Common myeloid progenitor, CD34-positive (primary cell): ENCODE results near the gene CAPN2.

Experiments
- CTCF ChIA-PET: fragments of 350-600 bp; sonication (Branson Sonifier 250); formaldehyde crosslinking; loops from one replicate; lab custom pipeline; 2021; ENCODE audit warnings: antibody characterized with exemption; lab: Charles Lee
- POLR2A ChIA-PET: fragments of 350-600 bp; sonication (Branson Sonifier 250); formaldehyde crosslinking; loops from one replicate; lab custom pipeline; 2021; ENCODE audit warnings: antibody characterized with exemption; lab: Charles Lee
- DNase-seq, 3 donors: peaks; one replicate each; pipeline versions ENCODE4 v3.0.0 to v3.0.0-alpha.2; 2013
- H3K27ac ChIP-seq, 2 experiments: 1 replicate in 1 of 2; 2 replicates in 1 of 2; pipeline ENCODE4 v1.7.0; 2013; ENCODE audit warnings: inconsistent platforms in 2 of 2, low read length in 2 of 2, mild to moderate bottlenecking in 2 of 2, low read depth in 1 of 2, moderate library complexity in 1 of 2; ENCODE audit not compliant: severe bottlenecking in 2 of 2, insufficient read depth in 1 of 2, poor library complexity in 1 of 2
- H3K27me3 ChIP-seq, 5 experiments: replicated peaks in 2 of 5; 1 replicate in 3 of 5; 2 replicates in 2 of 5; pipeline versions ENCODE4 v1.6.1 to v1.7.0; 2013; ENCODE audit warnings: low read length in 4 of 5, mild to moderate bottlenecking in 2 of 5, moderate library complexity in 2 of 5, inconsistent platforms in 1 of 5; ENCODE audit not compliant: insufficient read depth in 5 of 5, control insufficient read depth in 4 of 5
- H3K36me3 ChIP-seq, 4 experiments: 1 replicate in 2 of 4; 2 replicates in 2 of 4; pipeline versions ENCODE4 v1.6.1 to v1.7.0; 2013; ENCODE audit warnings: low read length in 3 of 4, control low read depth in 1 of 4, mild to moderate bottlenecking in 1 of 4; ENCODE audit not compliant: control insufficient read depth in 4 of 4, insufficient read depth in 4 of 4
- H3K4me1 ChIP-seq, 4 experiments: 1 replicate in 3 of 4; 2 replicates in 1 of 4; pipeline versions ENCODE4 v1.6.1 to v1.7.1; 2013; ENCODE audit warnings: low read length in 3 of 4, mild to moderate bottlenecking in 3 of 4, control low read depth in 1 of 4, inconsistent platforms in 1 of 4, moderate library complexity in 1 of 4; ENCODE audit not compliant: control insufficient read depth in 4 of 4, insufficient read depth in 4 of 4; ENCODE audit errors: control extremely low read depth in 1 of 4
- H3K4me3 ChIP-seq, 7 experiments: 1 replicate in 4 of 7; 2 replicates in 3 of 7; pipeline versions ENCODE4 v1.5.1 to v1.7.0; 2013; ENCODE audit warnings: mild to moderate bottlenecking in 7 of 7, low read length in 6 of 7, moderate library complexity in 6 of 7, inconsistent platforms in 2 of 7, low read depth in 2 of 7, control low read depth in 1 of 7; ENCODE audit not compliant: insufficient read depth in 4 of 7, control insufficient read depth in 1 of 7; ENCODE audit errors: extremely low read depth in 1 of 7
- H3K9me3 ChIP-seq, 5 experiments: 1 replicate in 4 of 5; 2 replicates in 1 of 5; pipeline versions ENCODE4 v1.6.1 to v1.7.1; 2013; ENCODE audit warnings: low read length in 4 of 5, mild to moderate bottlenecking in 2 of 5, inconsistent platforms in 1 of 5, low read depth in 1 of 5, moderate library complexity in 1 of 5; ENCODE audit not compliant: control insufficient read depth in 4 of 5, insufficient read depth in 2 of 5; ENCODE audit errors: control extremely low read depth in 1 of 5
- WGBS: methylation state at CpG from one replicate; pipeline ENCODE4 v1.1.5; 2013; ENCODE audit not compliant: insufficient coverage; 5-methylcytosine and 5-hydroxymethylcytosine counted together

The CAPN2 gene

DNA sequence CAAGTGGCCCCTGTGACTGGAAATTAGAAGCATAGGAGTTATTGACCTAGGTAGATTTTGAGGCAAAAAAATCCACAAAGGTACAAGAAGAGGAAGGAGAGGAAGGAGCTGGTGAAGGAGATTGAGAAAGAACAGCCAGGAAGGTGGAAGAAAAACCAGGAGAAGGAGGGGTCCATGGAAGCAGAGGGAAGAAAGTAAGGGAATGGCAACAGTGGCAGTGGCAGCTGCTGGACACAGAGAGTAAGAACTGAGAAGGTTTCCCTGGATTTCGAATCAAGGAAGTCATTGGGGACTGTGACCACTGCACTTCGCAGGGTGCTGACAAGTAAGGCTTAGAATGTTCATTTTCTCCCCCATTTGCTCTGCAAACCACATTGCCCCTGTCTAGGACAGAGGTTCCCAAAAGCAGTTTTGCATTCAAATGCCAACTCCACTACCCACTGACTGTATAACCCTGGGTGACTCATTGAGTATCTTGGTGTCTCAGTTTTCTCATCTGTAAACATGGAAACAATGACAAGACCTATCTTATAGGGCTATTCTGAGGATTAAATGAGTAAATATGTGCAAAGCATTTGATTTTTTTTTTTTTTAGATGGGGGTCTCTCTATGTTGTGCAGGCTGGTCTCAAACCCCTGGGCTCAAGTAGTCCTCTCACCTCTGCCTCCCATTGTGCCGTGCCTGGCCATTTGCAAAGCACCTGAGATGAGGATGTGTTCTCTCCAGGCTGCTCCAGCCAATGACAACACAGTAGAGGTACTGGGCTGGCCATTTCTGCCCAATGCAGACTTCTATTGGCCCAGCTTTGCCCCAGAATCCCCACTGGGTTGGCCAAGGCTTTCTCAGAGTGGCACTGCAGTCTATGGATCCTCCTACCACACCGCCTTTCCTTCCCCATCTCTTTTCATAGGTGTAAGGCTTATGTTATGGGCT is 9.3 kb upstream of the CAPN2 start:
- DNase-seq = peak in 1 of 3 donors; percentile 32
- peaks cover 0 to 10% (median 5%) of the 10 kb centered on the region in 4 experiments for H3K4me1 ChIP-seq
- H3K4me3 ChIP-seq = no peak overlapping the region
- 100% methylated on average over 3 of the region's 4 CpGs for WGBS
- CTCF ChIA-PET = interaction anchor here (1.7 to 5.5 kb wide), 2 partner anchors 9 to 45 kb away, joined by 4 to 98 read pairs; partner anchors contain the start of gene CAPN2
- peaks cover 0 to 2% (median 0%) of the 10 kb centered on the region in 5 experiments for H3K27me3 ChIP-seq
- POLR2A ChIA-PET = no interaction called here
- H3K27ac ChIP-seq = no peak overlapping the region
- no peaks in the 10 kb centered on the region for H3K9me3 ChIP-seq
- no peaks in the 10 kb centered on the region for H3K36me3 ChIP-seq

DNA sequence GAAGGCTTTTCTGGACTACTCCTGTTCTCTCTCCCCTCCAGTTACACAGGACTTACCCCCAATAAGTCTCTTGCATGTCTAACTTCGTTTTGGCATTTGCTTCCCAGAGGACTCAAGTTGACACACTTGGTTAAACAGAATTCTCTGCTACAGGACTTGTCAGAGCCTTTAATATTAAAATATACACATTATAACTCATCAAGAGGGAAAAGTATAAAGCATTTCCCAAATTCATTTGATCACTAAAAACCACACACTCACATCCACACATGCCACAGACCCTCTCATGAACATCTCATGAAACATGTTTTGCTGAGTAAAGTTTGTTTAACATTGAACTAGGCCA is 8.7 kb upstream of the CAPN2 start:
- no peak overlapping the region for H3K27ac ChIP-seq
- H3K4me3 ChIP-seq = no peak overlapping the region
- H3K4me1 ChIP-seq = peaks cover 0 to 10% (median 5%) of the 10 kb centered on the region in 4 experiments
- ChIA-PET POLR2A (no interaction called here), CTCF (interaction anchor here (1.0 kb wide), 1 partner anchor 45 kb away, joined by 3 read pairs; no protein-coding TSS in a partner anchor)
- no peaks in the 10 kb centered on the region for H3K36me3 ChIP-seq
- DNase-seq = no peak
- no peaks in the 10 kb centered on the region for H3K9me3 ChIP-seq
- WGBS = 86% methylated on average over 1 of the region's 1 CpG
- peaks cover 0 to 2% (median 0%) of the 10 kb centered on the region in 5 experiments for H3K27me3 ChIP-seq

DNA sequence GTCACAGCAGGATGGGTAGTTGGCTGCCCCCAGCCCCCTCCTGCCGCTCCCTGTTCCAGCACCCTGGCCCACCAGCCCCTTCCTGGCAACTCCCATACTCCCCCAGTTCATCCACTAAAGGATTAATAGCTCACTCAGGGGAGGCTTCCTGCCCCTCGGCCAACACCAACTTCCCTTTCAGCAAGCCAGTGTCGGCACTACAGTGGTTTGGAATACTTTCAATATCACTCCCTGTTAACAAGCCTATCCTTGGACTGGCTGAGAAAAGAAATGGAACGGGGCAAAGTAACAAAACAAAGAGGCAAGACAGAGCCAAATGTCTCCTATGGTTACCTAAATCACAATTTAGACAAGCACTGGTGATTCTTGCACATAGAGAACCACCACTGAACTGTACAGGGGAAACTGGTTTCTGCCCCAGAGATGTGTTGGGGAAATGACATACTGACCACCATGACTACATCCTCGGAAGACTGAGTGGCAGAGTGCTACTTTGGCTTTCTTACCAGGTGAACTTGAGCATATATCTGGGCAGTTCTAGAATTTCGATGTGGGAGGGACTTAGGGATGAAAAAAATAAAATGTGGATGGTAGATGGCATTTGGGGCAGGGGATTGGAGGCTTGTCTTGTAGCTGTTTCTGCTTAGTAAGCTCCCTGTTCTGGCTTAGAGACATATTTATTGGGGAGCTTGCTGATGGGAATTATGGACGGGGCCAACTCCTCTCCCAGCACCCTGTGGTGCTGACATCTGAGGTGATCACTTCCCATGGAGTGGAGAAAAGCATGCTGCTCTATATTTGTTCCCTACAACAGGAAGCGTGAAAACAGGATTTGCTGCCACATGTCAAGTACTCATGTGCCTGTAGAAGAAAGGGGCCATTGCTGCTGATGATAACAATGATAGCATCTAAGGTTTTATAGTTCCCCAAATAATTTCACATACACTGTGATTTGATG is 7.1 kb upstream of the CAPN2 start:
- Histone ChIP-seq H3K4me3 (peak overlapping the region in 3 of 7 experiments; percentile 24 to 54 (median 50)), H3K36me3 (no peaks in the 10 kb centered on the region), H3K27me3 (peaks cover 0 to 2% (median 0%) of the 10 kb centered on the region in 5 experiments), H3K27ac (no peak overlapping the region), H3K4me1 (peaks cover 0 to 10% (median 5%) of the 10 kb centered on the region in 4 experiments), H3K9me3 (no peaks in the 10 kb centered on the region)
- POLR2A ChIA-PET = no interaction called here
- peak in 2 of 3 donors; percentile 43 to 56 for DNase-seq
- 33% methylated on average over 6 of the region's 8 CpGs for WGBS
- CTCF ChIA-PET = interaction anchor here (1.0 to 1.4 kb wide), 5 partner anchors 9 to 46 kb away, joined by 3 to 5 read pairs (median 3); no protein-coding TSS in a partner anchor

DNA sequence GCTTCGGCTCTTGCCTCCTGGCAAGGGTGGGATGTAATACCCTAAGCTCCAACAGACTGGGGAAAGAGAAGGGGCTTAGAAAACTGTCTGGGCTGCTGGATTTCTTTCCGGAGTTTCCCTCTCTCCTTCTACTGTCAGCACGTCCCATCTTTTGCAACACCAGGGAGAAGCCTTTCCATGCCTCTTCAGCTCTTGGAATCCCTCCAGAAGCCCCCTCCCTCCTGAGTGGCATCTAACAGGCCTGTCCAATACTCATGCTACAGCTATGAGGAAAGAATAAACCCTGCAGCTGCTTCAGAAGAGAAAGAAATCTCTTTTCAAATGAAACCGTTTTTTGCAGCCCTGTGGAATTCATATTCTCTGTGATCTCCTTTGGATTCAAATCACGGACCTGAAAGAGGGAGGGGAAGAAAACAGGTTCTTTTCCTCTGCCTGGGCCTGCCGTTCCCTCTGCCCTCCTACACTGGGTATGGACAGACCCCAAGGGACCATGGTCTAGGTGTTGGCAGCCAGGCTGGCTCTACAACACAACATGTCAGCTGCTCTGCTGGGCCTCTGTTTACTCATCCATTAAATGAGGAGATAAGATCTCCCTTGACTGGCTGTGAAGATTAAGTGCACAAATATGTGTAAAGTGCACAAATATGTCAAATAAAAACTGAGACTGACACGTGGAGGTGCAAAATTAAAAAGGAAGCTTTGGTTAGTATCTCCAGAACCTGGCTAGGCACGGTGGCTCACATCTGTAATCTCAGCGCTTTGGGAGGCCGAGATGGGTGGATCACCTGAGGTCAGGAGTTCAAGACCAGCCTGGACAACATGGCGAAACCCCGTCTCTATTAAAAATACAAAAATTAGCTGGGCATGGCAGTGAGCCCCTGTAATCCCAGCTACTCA is 6.0 kb upstream of the CAPN2 start:
- POLR2A ChIA-PET = interaction anchor here (1.0 kb wide), 1 partner anchor 90 kb away, joined by 3 read pairs; no protein-coding TSS in a partner anchor
- Histone ChIP-seq H3K27ac (no peak overlapping the region), H3K4me1 (peaks cover 0 to 10% (median 5%) of the 10 kb centered on the region in 4 experiments), H3K9me3 (no peaks in the 10 kb centered on the region), H3K36me3 (no peaks in the 10 kb centered on the region), H3K27me3 (peaks cover 0 to 2% (median 0%) of the 10 kb centered on the region in 5 experiments), H3K4me3 (no peak overlapping the region)
- DNase-seq = no peak
- WGBS = 88% methylated on average over 5 of the region's 12 CpGs
- CTCF ChIA-PET = interaction anchor here (0.6 to 1.8 kb wide), 5 partner anchors 8 to 106 kb away, joined by 3 to 5 read pairs (median 4); no protein-coding TSS in a partner anchor

DNA sequence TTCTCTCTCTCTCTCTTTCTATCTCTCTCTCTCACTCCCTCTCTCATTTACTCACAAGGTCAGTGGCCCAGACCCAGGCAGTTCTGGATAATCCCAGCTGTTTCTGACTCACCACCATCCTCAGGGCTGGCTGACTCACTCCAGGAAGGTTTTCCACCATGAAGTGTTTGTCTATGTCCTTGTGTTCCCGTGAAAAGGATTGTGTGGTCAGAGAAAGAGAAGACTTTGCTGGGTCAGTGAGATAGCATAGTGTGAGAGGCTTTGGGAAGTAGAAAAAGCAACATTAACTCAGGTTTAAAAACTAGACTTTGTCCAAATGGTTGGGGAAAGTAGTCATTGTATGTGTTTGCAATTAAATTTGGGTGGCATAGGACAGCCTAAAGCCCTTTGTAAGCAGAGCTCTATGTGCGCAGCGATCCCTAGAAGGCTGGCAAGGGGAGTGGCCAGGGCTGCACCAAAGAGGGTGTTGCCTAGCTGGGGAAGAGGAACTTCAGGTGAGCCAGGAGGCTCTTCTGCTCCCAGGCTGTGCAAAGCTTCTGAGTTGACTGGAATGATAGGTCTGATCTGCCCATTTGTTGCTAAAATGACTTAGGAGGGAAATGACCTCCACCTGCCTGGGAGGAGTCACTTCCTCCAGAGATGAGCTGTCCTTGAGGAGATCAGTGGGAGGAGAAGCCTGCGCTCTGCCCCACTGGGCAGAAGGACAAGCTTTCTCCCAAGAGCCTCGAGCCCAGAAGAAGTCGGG is 4.9 kb upstream of the CAPN2 start:
- no peak overlapping the region for H3K27ac ChIP-seq
- DNase-seq = no peak

More for the DNA sequence above, 4.9 kb upstream of the CAPN2 start:
- no peak overlapping the region for H3K4me3 ChIP-seq
- H3K4me1 ChIP-seq = peaks cover 0 to 12% (median 6%) of the 10 kb centered on the region in 4 experiments
- ChIA-PET CTCF (interaction anchor here (0.6 to 2.3 kb wide), 7 partner anchors 9 to 105 kb away, joined by 3 to 10 read pairs (median 4); no protein-coding TSS in a partner anchor), POLR2A (interaction anchor here (1.0 kb wide), 1 partner anchor 89 kb away, joined by 3 read pairs; no protein-coding TSS in a partner anchor)
- WGBS = 93% methylated on average over 4 of the region's 6 CpGs
- no peaks in the 10 kb centered on the region for H3K9me3 ChIP-seq
- H3K36me3 ChIP-seq = no peaks in the 10 kb centered on the region
- H3K27me3 ChIP-seq = peaks cover 0 to 2% (median 0%) of the 10 kb centered on the region in 5 experiments
